ENCODE measurements around the gene SOD3. TPM values are rescaled to one million over a fixed set of nuclear protein-coding genes. Genes with fewer than 3 reads are reported as not detected.

SOD3 gene
- total and polyA plus RNA-seq, 2 of the 4 experiments (the other 2 are of a cell fraction): 0.36 to 5.8 TPM

DNA sequence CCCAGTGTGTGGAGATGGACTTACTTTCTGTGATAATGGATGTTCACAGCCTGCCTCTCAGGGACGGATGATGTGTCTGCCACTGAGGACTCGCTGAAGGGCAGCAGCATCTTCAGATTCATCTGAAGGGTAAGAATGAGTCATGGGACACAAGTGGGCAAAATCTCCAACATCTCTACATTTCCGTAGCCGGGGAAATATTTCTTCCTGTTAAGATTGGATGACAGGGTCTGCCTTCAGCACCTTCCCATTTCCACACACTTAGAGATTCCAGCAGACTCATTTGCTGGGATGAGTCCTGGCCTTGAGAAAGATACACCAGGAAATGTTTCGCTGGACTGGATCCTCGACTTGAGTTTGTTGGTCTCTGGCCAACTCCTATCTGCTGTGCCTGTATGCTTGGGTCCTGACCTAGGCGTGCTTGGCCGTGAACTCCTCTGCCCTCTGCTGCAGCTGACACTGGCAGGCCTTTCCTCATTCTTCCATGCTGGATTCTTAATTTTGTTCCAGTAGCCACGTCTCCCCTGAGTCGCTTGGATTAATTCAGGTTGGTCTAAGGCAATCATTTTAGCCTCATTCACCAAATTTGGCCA is 46.5 kb upstream of the SOD3 start:
- Histone ChIP-seq H3K14ac (replicated peaks; ENCODE audit: low read depth, low read length) (no peak overlapping the region), H3K56ac (ENCODE audit: extremely low read depth, insufficient read depth, low read length) (no peak overlapping the region), H3K4me2 (ENCODE audit: low read depth, low read length) (no peak overlapping the region), H2AK5ac (ENCODE audit: low read depth, low read length) (no peak overlapping the region), H2BK5ac (ENCODE audit: low read depth, low read length, poor library complexity, severe bottlenecking) (no peak overlapping the region), H3K4me3 (ENCODE audit: insufficient read depth, low read depth, low read length) (no peak overlapping the region), H3K79me1 (ENCODE audit: low read depth in 1 of 2, low read length in 2 of 2) (no peaks in the 10 kb centered on the region), H2BK15ac (ENCODE audit: low read depth, low read length) (no peak overlapping the region), H3K18ac (ENCODE audit: low read depth, low read length) (no peak overlapping the region), H3K4ac (ENCODE audit: low read depth, low read length) (no peak overlapping the region), H3K9ac (ENCODE audit: low read depth, low read length) (no peak overlapping the region), H4K20me1 (ENCODE audit: insufficient read depth, low read length) (no peaks in the 10 kb centered on the region), H2AFZ (replicated peaks; ENCODE audit: low read length, poor library complexity) (no peak overlapping the region), H2AK9ac (replicated peaks; ENCODE audit: low read depth, low read length, poor library complexity) (no peak overlapping the region), H3K27me3 (ENCODE audit: control insufficient read depth, insufficient read depth, low read length) (no peaks in the 10 kb centered on the region), H3K27ac (ENCODE audit: insufficient read depth, low read length) (no peak overlapping the region), H3K9me1 (ENCODE audit: insufficient read depth, low read length) (no peaks in the 10 kb centered on the region), H3K4me1 (ENCODE audit: control insufficient read depth, insufficient read depth, low read length) (no peaks in the 10 kb centered on the region), H4K91ac (ENCODE audit: insufficient read depth, low read depth, low read length) (no peak overlapping the region), H3K36me3 (ENCODE audit: control insufficient read depth, insufficient read depth, low read length) (no peaks in the 10 kb centered on the region), H4K5ac (ENCODE audit: low read depth, low read length) (no peak overlapping the region), H3K23ac (ENCODE audit: low read depth, low read length) (no peak overlapping the region), H2BK20ac (ENCODE audit: low read depth, low read length) (no peak overlapping the region), H3K9me3 (ENCODE audit: control insufficient read depth, insufficient read depth, low read length) (no peaks in the 10 kb centered on the region), H2BK120ac (ENCODE audit: low read depth, low read length) (no peak overlapping the region), H4K8ac (ENCODE audit: low read depth in 2 of 2, low read length in 2 of 2) (no peak overlapping the region)
- in situ Hi-C loops (cut with MboI; ENCODE audit: low sequenced_read_pairs) (no loop called here), dilution Hi-C loops (cut with HindIII; ENCODE audit: low sequenced_read_pairs, unreplicated experiment) (no loop called here), intact Hi-C loops (cut with micrococcal nuclease) (no loop called here)
- no CpG with 5 or more reads among the region's 10 CpGs for WGBS, 2 experiments (ENCODE audit: extremely low coverage in 2 of 2, insufficient read length in 1 of 2)
- ChIA-PET CTCF (no interaction called here), POLR2A (ENCODE audit: unreplicated experiment) (no interaction called here)
- DNase-seq (no peak), ATAC-seq (ENCODE audit: low read depth) (no peak)
- no TSS peak for BruUV-seq (replicated peaks)
- TF ChIP-seq, protein P1, sequence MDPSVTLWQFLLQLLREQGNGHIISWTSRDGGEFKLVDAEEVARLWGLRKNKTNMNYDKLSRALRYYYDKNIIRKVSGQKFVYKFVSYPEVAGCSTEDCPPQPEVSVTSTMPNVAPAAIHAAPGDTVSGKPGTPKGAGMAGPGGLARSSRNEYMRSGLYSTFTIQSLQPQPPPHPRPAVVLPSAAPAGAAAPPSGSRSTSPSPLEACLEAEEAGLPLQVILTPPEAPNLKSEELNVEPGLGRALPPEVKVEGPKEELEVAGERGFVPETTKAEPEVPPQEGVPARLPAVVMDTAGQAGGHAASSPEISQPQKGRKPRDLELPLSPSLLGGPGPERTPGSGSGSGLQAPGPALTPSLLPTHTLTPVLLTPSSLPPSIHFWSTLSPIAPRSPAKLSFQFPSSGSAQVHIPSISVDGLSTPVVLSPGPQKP (IDR thresholded peaks at IDR 0.05; ENCODE audit: borderline replicate concordance, low read depth, low read length): no peak
- no peak for TF ChIP-seq MXI1 (IDR thresholded peaks at IDR 0.05; ENCODE audit: borderline replicate concordance, low read depth, low read length)
- no peak for TF ChIP-seq MAZ (IDR thresholded peaks at IDR 0.05; ENCODE audit: borderline replicate concordance, low read depth, low read length)
- TF ChIP-seq NFE2L2 (IDR thresholded peaks at IDR 0.05; ENCODE audit: low read depth, low read length): no peak
- TF ChIP-seq CHD1 (IDR thresholded peaks at IDR 0.05; ENCODE audit: low read depth, low read length): no peak
- TF ChIP-seq RFX5 (IDR thresholded peaks at IDR 0.05; ENCODE audit: low read depth, low read length): no peak
- TF ChIP-seq, protein P2, sequence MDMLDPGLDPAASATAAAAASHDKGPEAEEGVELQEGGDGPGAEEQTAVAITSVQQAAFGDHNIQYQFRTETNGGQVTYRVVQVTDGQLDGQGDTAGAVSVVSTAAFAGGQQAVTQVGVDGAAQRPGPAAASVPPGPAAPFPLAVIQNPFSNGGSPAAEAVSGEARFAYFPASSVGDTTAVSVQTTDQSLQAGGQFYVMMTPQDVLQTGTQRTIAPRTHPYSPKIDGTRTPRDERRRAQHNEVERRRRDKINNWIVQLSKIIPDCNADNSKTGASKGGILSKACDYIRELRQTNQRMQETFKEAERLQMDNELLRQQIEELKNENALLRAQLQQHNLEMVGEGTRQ (IDR thresholded peaks at IDR 0.05; ENCODE audit: low read depth, low read length): no peak
- no peak for TF ChIP-seq POLR2A (IDR thresholded peaks at IDR 0.05; ENCODE audit: low read depth, low read length)
- no peak for TF ChIP-seq CEBPB (IDR thresholded peaks at IDR 0.05; ENCODE audit: low read depth, low read length)
- TF ChIP-seq SMC3 (IDR thresholded peaks at IDR 0.05; ENCODE audit: low read depth, low read length): no peak
- no peak for TF ChIP-seq BHLHE40 (IDR thresholded peaks at IDR 0.05; ENCODE audit: low read depth, low read length)
- TF ChIP-seq FOS (IDR thresholded peaks at IDR 0.05; ENCODE audit: low read depth, low read length): no peak
- no peak for TF ChIP-seq RAD21 (IDR thresholded peaks at IDR 0.05; ENCODE audit: low read length)
